Astrocyte of the spinal cord (primary cell): ENCODE results near the gene LMO7.
"Not testable (repeated sequence)": the region's sequence is repeated elsewhere in the genome, so short reads cannot be mapped to it uniquely, and the experiment has no call there.

Experiments used
- DNase-seq: peaks from one replicate; pipeline ENCODE4 v3.0.0; 2011; ENCODE audit warnings: low read depth, low spot score
- H3K4me3 ChIP-seq: 2 replicates; pipeline ENCODE4 v1.5.1; 2011; ENCODE audit warnings: low read depth, mild to moderate bottlenecking, low read length, moderate library complexity
- in situ Hi-C: cut with HindIII; loops from 2 replicates; pipeline ENCODE4 v1.10.0; 2017; ENCODE audit warnings: low sequenced_read_pairs
- TF ChIP-seq, protein P1 (sequence below): IDR thresholded peaks from 2 replicates; pipeline ENCODE4 v1.5.1; 2012; ENCODE audit warnings: low read depth, mild to moderate bottlenecking, low read length, inconsistent platforms

LMO7 gene

DNA sequence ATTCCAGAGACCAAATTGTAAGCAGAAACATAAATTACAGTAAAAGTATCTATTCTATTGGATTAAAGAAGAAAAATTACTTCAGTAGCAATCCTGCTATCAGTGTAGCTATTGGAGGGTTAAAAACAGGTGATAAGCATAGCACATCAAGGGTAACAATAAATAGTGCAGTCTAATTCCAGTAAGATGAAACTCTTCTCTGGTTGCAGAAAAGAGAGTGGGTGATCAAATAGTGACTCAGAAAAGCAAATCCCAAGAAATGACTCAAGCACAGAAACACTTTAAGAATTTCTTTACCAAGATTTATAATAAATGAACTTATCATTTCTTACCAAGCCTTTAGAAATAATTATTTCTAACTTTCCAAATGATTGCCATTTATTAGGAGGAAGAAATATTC, 135.7 kb downstream of the LMO7 start:
- H3K4me3 ChIP-seq = no peak overlapping the region
- peak; percentile 84 for DNase-seq
- TF ChIP-seq, protein P1, sequence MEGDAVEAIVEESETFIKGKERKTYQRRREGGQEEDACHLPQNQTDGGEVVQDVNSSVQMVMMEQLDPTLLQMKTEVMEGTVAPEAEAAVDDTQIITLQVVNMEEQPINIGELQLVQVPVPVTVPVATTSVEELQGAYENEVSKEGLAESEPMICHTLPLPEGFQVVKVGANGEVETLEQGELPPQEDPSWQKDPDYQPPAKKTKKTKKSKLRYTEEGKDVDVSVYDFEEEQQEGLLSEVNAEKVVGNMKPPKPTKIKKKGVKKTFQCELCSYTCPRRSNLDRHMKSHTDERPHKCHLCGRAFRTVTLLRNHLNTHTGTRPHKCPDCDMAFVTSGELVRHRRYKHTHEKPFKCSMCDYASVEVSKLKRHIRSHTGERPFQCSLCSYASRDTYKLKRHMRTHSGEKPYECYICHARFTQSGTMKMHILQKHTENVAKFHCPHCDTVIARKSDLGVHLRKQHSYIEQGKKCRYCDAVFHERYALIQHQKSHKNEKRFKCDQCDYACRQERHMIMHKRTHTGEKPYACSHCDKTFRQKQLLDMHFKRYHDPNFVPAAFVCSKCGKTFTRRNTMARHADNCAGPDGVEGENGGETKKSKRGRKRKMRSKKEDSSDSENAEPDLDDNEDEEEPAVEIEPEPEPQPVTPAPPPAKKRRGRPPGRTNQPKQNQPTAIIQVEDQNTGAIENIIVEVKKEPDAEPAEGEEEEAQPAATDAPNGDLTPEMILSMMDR = no peak
- in situ Hi-C loops = no loop called here

DNA sequence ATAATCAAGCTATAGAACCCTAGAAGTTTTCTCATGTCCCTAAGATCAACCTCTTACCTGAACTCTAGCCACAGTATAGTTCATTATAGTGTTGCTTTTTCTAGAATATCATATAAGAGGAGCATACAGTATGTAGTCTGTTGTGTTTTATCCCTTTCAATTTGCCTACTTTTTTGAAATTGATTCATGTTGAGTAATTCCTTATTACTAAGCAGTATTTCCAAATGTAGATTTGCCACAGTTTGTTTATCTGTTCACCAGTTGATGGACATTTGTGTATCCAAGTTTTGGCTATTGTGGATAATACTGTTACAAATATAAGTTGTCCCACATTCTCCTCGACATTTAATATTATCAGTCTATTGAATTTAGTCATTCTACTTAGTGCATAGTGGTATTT, 138.0 kb downstream of the LMO7 start:
- TF ChIP-seq, protein P1 = no peak
- no peak for DNase-seq
- in situ Hi-C loops = no loop called here
- no peak overlapping the region for H3K4me3 ChIP-seq

DNA sequence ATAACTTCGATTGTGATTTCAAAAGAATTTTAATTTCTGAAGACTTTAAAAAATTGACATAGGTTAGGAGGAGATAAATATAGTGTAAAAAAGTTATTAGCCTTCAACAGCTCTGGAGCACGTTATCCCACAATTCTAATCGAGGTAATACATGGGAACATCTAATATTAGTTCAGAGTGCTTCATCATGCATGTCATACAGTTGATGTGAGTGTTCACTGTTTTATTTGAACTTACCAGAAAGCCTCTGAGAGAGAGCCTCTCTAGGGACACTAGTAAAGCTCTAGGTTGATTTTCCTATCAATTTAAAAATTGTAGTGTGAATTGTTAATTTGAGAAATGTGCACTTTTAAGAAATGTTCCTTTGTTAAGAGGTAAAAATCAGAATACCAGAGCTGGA, 140.4 kb downstream of the LMO7 start:
- in situ Hi-C loops = no loop called here
- H3K4me3 ChIP-seq = no peak overlapping the region
- DNase-seq = no peak
- TF ChIP-seq, protein P1 = no peak

DNA sequence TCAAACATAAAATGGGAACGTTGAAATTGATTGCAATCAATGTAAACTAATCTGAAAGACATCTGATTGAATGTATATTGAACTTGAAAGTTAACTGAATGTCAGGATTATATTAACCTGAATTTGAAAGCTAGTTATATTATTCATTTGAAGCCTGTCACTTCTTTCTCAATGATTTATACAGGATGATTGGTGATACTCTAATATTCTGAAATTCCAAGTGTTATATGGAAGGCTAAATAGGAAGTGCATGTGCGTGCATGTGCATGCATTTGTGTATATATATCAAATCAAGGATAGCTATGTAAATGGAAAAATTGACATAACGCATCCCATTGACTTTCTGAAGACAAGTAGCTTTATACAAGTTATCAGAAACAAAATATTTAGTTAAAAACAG, 143.3 kb downstream of the LMO7 start:
- TF ChIP-seq, protein P1 = no peak
- in situ Hi-C loops = no loop called here
- no peak for DNase-seq
- H3K4me3 ChIP-seq = no peak overlapping the region

DNA sequence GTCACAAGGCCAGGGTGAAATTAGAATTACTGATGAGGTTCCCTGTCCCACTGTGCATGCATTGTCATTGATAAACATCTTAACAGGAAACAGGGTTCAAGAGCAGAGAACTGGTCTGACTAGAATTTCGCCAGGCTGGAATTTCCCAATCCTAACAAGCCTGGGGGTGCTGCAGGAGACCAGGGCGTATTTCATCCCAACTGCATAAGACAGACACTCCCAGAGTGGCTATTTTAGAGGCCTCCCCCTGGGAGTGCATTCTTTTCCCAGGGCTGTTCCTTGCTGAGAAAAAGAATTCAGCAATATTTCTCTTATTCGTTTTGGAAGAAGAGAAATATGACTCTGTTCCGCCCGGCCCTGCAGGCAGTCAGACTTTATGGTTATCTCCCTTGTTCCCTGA, 144.0 kb downstream of the LMO7 start:
- DNase-seq, in situ Hi-C loops: not testable (repeated sequence)

DNA sequence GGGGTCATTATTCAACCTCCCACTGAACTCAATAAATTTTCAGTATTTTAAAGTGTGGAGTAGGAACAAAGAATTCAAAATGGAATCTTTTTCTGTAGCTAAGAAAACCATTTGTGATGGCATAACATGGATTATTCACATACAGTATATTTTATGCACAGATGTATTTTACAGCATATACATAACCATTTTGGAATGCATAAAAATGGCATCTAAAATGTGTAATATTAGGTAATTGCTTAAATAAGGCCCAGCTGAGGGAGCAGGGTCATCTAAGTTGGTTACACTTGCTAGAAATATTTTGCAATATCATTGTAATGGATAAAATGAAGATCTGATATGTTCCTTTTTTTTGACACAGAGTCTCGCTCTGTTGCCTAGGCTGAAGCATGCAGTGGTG, 146.9 kb downstream of the LMO7 start:
- TF ChIP-seq, protein P1 = no peak
- no peak overlapping the region for H3K4me3 ChIP-seq
- in situ Hi-C loops = no loop called here
- no peak for DNase-seq

More for the DNA sequence above, 144.0 kb downstream of the LMO7 start:
- not testable (repeated sequence) for H3K4me3 ChIP-seq

DNA sequence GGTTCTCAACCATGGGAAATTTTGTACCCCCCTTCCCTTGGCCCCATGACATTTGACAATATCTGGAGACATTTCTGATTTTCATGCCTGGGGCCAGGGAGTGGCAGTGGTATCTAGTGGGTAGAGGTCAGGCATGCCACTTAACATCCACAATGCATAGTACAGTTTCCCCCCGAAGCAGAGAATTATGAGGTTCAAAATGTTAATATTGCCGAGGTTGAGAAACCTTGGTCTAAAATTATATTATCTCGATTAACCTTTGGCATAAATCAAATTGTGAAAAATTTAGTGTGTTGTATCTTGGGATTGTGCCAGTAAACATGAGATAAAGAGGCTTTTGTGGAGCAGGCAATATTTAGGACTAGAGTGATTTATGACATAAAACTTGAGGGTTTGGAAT, 147.9 kb downstream of the LMO7 start:
- H3K4me3 ChIP-seq = no peak overlapping the region
- in situ Hi-C loops = no loop called here
- TF ChIP-seq, protein P1 = no peak
- no peak for DNase-seq
